Left kidney (tissue), 8 donors: Measurements from ENCODE around the gene NAIP. TPM values are rescaled to one million over a fixed set of nuclear protein-coding genes. Genes with fewer than 3 reads are reported as not detected.
"Not testable (repeated sequence)": the region's sequence is repeated elsewhere in the genome, so short reads cannot be mapped to it uniquely, and the experiment has no call there.

Experiments used
- DNase-seq: peaks from one replicate; pipeline ENCODE4 v3.0.0-alpha.2; 2013
- long read RNA-seq, 8 donors: transcript quantifications; one replicate each; lab custom pipeline, GENCODE V29; 2026
- polyA plus RNA-seq: library from polyadenylated mRNA; unstranded; fragments of 120-200 nt; gene quantifications from one replicate; pipeline ENCODE4 v1.2.1, GENCODE V29; 2013; ENCODE audit not compliant: insufficient read length

Gene NAIP, protein sequence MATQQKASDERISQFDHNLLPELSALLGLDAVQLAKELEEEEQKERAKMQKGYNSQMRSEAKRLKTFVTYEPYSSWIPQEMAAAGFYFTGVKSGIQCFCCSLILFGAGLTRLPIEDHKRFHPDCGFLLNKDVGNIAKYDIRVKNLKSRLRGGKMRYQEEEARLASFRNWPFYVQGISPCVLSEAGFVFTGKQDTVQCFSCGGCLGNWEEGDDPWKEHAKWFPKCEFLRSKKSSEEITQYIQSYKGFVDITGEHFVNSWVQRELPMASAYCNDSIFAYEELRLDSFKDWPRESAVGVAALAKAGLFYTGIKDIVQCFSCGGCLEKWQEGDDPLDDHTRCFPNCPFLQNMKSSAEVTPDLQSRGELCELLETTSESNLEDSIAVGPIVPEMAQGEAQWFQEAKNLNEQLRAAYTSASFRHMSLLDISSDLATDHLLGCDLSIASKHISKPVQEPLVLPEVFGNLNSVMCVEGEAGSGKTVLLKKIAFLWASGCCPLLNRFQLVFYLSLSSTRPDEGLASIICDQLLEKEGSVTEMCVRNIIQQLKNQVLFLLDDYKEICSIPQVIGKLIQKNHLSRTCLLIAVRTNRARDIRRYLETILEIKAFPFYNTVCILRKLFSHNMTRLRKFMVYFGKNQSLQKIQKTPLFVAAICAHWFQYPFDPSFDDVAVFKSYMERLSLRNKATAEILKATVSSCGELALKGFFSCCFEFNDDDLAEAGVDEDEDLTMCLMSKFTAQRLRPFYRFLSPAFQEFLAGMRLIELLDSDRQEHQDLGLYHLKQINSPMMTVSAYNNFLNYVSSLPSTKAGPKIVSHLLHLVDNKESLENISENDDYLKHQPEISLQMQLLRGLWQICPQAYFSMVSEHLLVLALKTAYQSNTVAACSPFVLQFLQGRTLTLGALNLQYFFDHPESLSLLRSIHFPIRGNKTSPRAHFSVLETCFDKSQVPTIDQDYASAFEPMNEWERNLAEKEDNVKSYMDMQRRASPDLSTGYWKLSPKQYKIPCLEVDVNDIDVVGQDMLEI (N-terminal part only)
- 47.2 TPM for polyA plus RNA-seq
- long read RNA-seq, donor 1: 0 reads
- long read RNA-seq, donor 2, full-length matches to known transcripts: 2 of 2 reads
- long read RNA-seq, donor 2, partial matches to known transcripts: 0 of 2 reads
- long read RNA-seq, donor 2, other reads (novel, unspliced or antisense): 0 of 2 reads
- long read RNA-seq, donor 3: 0 reads
- long read RNA-seq, donor 4, partial matches to known transcripts: 6 of 6 reads
- long read RNA-seq, donor 4, other reads (novel, unspliced or antisense): 0 of 6 reads
- long read RNA-seq, donor 5: 0 reads
- long read RNA-seq, donor 6, full-length matches to known transcripts: 1 of 1 reads
- long read RNA-seq, donor 6, partial matches to known transcripts: 0 of 1 reads
- long read RNA-seq, donor 6, other reads (novel, unspliced or antisense): 0 of 1 reads
- long read RNA-seq, donor 7: 0 reads
- long read RNA-seq, donor 8: 0 reads

DNA sequence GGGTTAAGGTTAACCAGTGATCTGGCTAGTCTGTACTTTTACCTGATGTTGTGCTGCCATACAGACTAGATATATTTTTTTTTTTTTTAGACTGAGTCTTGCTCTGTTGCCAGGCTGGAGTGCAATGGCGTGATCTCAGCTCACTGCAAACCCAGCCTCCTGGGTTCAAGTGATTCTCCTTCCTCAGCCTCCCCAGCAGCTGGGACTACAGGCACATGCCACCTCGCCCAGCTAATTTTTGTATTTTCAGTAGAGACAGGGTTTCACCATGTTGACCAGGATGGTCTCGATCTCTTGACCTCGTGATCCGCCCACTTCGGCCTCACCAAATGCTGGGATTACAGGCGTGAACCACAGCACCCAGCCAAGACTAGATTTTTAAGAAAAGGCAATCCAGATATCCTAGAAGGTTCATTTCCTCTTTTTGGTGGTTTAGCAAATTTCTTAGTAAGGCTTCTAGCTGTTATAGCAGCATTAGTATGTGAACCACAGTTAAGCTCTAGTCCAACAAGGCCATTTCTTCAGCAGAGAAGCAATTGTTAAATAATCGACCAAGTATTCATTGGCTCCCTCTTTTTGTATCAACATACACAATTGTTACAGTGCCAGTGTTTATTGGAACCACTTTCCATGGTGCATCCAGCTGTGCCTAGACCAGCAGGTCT lies at the start of gene NAIP:
NAIP (minus strand) TSS at position 51 of the 665 bp plus-strand sequence. CDS start 12,424 bp downstream, outside the sequence.
- DNase-seq: not testable (repeated sequence)

DNA sequence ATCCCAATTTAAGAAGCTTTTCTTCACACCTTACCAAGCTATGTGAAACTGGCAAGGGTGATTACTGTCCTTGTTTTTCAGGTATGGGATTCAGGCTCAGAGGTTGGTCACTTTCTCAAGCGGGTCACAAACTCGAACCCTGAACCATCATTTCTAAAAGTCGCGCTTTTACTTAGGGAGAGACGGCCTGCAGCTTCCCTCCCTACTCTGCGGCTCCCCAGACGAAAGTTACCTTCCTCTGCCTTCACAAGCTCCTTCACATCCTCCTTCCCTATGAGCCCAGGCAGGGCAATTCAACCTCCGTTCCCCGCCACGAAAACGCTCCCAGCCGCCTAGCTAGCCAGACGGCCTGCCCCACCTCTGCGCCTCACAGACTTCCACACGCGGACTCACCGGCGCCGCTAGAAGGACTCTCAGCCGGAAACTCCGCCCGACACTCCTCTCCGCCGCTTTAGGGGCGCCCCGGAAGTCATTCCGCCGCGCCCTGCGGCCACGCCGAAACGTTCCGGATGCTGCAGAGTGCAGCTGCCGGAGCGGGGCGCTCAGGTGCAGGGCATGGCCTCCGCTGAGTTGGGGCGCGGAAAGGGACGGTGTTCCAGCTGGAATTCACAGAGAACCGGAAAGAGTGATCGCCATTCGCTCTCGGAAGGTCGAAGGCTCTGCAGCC lies 42.3 kb upstream of the NAIP start, which contains the start of gene GTF2H2:
GTF2H2 (minus strand) TSS at position 415 of the 667 bp plus-strand sequence. CDS start 4,913 bp downstream, outside the sequence.
- not testable (repeated sequence) for DNase-seq

DNA sequence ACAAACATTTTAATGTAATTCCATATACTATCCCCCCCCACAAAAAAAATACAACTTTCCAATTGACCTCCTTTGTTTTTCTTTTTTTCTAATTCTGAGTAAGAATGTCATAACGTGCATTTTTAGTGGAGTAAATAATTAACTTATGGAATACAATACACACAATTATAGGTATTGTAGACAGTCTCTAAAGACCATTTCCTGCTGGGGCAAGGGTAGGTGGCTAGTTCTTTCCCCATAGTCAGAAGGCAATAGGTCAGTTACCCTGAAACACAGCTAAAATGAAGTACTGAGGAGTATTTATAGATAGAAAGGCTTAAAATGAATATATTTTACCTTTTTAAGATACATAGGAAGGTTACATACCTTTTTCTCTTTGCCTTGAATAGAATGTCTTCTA lies 36.2 kb upstream of the NAIP start:
- DNase-seq: not testable (repeated sequence)

DNA sequence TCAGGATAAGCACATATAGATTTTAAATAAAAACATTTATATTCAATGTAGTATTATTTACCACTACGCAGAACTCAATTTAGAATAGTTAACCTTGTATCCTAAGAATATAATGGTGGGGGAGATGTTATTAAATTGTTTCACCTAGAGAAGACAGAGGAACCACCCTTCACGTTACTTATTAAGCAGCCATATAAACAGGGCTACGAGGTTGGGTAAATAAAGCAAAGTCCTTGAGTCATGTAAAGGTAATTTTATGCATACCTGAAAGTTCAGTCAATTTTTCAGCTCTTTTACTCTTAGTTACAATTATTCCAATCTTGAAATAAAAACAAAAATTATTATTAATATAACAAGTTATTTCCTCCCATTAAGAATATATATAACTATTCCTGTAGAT lies 34.3 kb upstream of the NAIP start:
- DNase-seq: not testable (repeated sequence)

DNA sequence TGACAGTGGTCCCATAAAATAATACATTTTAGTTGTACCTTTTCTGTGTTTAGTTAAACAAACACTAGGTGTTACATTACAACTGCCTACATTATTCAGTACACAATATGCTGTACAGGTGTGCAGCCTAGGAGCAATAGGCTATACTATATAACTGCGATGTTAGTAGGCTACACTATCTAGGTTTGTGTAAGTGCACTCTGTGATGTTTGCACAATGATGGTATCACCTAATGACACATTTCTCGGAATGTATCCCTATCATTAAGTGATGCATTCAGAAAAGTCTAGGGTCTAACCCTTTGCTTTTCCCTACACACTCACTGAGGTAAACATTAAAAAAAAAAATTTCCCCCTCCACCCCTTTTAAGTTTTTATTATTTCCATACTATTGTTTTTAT lies 19.7 kb upstream of the NAIP start:
- not testable (repeated sequence) for DNase-seq

DNA sequence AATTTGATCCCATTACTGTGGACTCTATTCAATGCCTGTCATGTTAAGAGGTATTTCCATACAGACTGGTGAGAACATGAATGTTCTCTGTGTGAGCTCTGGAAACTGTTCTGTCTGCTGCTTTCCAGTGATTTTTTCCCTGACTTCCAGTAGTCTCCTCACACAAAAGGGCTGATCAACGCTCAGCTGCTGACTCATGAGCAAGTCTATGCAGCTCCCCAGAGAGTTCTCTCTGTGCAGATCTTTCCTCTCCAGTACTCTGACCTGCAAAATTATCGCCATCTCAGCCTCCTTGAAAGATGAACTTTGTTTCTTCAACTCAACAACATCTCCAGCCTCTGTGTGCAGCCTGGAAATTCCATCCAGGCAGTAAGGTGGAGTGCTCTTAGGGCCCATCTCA lies 19.0 kb upstream of the NAIP start:
- not testable (repeated sequence) for DNase-seq

DNA sequence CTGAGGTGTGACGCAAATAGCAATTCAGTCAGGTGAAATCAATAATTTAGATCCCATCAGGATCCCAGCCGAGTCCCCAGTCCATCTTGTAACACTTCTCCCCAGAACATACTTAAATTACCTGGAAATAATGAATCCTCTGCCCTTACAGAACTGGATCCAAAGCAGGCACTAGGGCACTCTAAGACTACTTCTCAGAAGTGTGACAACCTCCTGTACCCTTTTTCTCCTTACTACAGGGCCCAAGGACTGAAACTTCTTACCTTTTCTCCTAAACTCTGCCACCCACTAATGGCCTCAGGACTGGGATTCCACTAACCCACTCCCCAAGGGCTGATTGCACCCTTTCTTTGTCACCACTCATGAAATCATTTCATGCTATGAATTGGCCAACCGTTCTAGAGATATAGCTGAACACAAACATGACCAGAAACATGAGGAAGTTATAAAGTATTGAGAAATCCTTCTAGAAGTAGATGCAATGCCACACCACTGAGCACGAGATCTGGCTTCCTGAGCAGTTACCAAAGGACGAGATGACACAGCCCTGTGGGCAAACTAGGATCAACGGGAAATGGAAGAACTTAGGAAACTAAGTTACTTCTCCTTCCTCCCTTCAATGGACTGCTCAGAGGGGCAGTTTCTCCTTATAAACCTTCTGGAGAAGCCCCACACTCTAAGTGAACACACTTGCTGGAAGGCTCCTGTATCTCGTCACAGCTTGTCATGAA lies 6.1 kb upstream of the NAIP start:
- DNase-seq: not testable (repeated sequence)

DNA sequence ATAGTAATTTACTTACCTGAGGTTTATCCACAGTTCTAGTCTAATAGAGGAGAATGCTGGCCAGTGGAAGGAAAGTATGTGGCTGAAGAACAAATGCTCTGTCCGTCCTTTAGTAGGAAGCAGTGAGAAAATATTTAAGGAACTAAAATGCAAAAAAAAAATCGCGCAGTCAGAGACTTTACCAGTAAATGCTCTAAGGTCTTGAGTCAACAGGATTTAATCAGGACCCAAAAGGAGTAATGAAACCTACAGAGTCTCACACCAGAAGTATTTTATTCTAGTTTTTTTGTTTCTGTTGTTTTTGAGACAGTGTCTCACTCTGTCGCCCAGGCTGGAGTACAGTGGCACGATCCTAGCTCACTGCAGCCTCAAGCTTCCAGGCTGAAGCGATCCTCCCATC lies 4.5 kb downstream of the NAIP start:
- not testable (repeated sequence) for DNase-seq

DNA sequence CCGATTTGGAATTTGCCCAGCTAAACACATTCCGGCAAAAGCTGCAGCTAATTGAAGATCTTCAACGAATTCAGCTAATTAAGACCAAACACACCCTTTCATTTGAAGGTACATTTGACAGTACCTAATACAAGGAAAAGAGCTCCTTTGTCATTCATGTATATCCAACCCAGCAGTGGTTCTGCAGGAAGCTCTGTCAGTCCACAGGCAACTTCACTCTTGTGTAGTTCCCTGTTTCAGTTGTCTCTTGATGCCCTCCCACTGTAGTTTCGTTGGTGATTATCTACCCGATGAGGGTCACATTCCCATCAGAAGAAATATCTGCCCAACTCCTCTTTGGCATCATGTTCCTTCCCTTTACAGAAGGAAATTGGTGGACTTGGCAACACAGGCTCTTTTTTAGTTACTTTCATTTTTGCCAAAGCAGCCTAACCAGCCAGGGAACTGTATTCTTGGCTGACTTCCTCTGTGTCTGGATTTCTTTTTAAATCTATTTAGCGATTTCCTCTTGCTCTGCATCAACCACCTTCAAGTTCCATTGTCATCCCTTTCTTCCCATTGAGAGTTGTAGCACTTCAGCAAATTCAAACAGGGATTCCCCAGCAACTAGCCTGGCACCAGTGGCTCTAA lies 6.6 kb downstream of the NAIP start:
- not testable (repeated sequence) for DNase-seq

DNA sequence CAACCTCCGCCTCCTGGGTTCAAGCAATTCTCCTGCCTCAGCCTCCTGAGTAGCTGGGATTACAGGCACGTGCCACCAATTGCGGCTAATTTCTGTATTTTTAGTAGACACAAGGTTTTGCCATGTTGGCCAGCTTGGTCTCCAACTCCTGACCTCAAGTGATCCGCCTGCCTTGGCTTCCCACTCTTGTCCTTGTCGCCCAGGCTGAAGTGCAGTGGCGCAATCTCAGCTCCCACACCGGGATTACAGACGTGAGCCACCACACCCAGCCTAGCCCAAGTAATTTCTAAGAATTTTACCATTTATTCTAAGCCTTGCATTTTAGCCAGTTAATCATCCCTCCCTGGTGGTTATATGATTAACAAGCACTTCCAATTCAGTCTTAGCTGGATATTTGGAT lies 11.0 kb downstream of the NAIP start:
- DNase-seq: no peak

DNA sequence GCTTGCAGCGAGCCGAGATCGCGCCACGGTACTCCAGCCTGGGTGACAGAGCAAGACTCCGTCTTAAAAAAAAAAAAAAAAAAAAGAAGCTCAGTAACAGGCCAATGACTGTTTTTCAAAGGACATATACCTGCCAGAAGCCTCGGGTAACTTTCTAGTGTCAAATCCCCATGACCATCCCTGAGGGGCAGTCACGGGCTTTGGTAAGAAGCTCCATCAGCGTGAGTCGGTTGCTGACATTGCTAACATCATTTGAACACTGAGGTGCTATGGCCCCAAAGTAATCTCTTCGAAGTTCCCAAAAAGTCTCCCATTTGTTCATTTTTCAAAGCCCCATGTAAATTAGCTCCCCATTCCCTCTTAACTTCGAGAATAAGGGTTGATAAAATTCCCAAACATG lies 11.6 kb downstream of the NAIP start:
- DNase-seq: no peak

DNA sequence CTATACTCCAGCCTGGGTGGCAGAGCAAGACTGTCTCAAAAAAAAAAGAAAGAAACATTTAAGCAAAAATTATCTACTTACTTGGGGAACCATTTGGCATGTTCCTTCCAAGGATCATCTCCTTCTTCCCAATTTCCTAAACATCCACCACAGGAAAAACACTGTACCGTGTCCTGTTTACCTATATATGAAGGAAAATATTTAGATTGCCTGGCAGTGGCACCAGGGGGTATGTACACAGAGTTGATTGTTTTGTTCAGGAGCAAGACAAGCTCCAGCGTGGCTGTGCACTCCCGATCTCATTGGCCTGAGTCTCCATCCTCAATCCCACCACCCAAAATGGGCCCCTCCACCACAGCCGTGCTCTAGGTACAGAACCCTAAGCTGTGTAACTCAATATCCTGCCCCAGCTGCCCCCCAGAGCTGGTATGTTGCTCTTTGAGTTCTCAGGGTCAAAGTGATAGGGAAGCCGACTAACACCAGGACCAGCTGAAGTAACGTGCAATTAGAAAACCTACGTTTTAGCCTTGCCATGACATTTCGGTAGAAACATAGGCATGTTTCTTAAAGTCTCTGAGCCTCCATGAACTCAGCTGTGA lies 13.8 kb downstream of the NAIP start:
- no peak for DNase-seq

DNA sequence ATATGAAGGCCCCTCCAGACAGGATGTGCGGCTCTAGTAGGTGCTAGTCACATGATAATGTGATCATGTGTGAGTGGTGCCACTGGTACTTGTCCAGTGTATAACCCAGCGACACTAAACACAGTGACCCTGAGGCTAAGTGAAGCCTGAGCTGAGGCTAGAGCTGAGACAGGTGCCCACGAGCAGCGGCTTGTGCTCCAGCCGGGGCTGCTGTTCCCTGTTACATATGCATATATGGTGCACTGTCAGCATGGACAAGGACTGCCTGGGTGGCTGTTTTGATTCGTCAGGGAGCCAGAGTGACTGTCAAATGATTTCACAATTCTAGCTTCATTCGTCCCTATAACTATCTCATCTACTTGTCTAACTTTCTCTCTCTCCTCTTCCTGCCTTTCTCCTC lies 18.2 kb downstream of the NAIP start:
- DNase-seq: not testable (repeated sequence)

DNA sequence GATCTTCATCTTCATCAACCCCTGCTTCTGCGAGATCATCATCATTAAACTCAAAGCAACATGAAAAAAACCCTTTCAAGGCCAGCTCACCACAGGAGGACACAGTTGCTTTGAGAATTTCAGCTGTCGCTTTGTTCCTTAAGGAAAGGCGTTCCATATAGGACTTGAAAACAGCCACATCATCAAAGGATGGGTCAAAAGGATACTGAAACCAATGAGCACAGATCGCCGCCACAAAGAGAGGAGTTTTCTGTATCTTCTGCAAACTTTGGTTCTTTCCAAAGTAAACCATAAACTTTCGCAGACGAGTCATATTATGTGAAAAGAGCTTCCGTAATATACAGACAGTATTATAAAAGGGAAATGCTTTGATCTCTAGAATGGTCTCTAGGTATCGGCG lies 40.3 kb downstream of the NAIP start:
- DNase-seq: not testable (repeated sequence)

DNA sequence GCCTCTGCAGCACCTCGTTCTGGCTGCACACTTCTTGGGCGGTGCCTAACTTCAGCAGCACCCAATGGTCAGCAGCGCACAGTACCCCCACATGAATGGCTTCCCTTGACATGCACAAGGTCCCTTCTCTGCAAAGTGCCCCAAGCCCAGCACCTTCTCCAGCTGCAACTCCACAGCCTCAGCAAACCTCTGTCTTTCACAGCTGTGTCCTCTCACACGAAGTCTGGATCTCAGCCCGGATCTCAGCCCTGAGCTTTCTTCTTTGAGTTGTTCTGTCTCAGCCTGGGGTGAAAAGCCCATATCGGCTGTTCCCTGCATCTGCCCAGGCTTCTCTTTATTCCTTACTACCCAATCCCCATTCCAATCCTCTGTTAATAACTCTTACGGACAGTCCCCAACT lies 57.9 kb downstream of the NAIP start:
- not testable (repeated sequence) for DNase-seq

DNA sequence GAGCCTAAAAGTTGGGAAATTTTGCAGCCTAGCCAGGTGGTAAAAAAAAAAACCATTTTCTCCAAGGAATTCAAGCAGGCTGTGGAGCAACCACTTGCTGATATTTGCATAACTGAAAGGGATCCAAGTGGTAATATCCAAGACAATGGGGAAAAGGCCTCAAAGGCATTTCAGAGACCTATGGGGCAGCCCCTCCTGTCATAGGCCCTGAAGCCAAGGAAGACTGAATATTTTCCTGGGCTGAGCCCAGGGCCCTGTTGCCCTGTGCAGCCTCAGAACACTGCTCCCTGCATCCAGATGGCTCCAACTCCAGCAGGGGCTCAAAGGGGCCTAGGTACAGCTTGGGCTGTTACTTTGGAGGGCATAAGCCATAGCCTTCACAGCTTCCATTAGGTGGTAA lies 60.6 kb downstream of the NAIP start:
- not testable (repeated sequence) for DNase-seq

DNA sequence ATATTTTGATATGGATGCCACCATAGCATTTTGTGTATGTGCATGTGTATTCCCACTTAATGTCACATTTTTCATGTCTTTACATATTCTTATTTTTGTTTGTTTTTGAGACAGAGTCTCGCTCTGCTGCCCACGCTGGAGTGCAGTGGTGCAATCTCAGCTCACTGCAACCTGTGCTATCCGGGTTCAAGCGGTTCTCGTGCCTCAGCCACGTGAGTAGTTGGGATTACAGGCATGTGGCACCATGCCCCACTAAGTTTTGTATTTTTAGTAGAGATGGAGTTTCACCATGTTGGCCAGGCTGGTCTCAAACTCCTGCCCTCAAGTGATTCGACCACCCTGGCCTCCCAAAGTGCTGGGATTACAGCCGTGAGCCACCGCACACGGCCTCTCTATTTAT lies 72.1 kb downstream of the NAIP start:
- not testable (repeated sequence) for DNase-seq

DNA sequence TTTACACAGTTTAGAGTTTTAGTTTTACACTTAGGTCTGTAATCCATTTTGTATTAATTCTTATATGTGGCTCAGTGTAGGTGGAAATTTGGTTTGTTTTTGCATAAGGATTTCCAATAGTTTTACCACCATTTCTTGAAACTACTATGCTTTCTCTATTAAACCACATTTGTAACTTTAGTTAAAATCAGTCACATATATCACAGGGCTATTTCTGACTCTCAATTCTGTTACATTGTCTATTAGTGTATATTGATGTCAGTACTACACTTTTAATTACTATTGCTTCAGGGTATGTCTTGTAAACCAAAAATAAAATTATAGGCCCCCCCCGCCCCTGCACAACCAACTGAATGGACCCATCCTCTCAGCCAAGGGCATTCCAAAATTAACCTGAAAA lies 92.6 kb downstream of the NAIP start:
- not testable (repeated sequence) for DNase-seq
